Activated CD8-positive, alpha-beta T cell treated with anti-CD3 and anti-CD28 coated beads for 36 hours (primary cell): ENCODE results near the gene TCF7L2. TPM values are rescaled to one million over a fixed set of nuclear protein-coding genes. Genes with fewer than 3 reads are reported as not detected.

Experiments used
- ATAC-seq: fragments of 200-7000 bp; cut with Tn5 transposase; one replicate; pipeline ENCODE4 v1.10.0; 2021; ENCODE audit warnings: mild to moderate bottlenecking, moderate library complexity
- CTCF ChIA-PET: fragments of 350-600 bp; sonication (Branson Sonifier 250); formaldehyde crosslinking; loops from one replicate; lab custom pipeline; 2021; ENCODE audit warnings: antibody characterized with exemption; lab: Charles Lee
- POLR2A ChIA-PET: fragments of 350-600 bp; sonication (Branson Sonifier 250); formaldehyde crosslinking; loops from one replicate; lab custom pipeline; 2021; ENCODE audit warnings: antibody characterized with exemption; lab: Charles Lee
- DNase-seq: peaks from one replicate; pipeline ENCODE4 v3.0.0-alpha.2; 2020
- H3K27ac Mint-ChIP-seq: one replicate; pipeline ENCODE4 v1.8.0; 2021; ENCODE audit warnings: mild to moderate bottlenecking, mixed read lengths
- H3K27me3 Mint-ChIP-seq: one replicate; pipeline ENCODE4 v1.8.0; 2021; ENCODE audit warnings: mixed read lengths
- H3K36me3 Mint-ChIP-seq: one replicate; pipeline ENCODE4 v1.8.0; 2021; ENCODE audit warnings: low read depth, mixed read lengths
- H3K4me1 Mint-ChIP-seq: one replicate; pipeline ENCODE4 v1.8.0; 2021; ENCODE audit warnings: low read depth, mixed read lengths
- H3K4me3 Mint-ChIP-seq: one replicate; pipeline ENCODE4 v1.8.0; 2021; ENCODE audit warnings: mild to moderate bottlenecking, moderate library complexity, mixed read lengths
- H3K9me3 Mint-ChIP-seq: one replicate; pipeline ENCODE4 v1.8.0; 2021; ENCODE audit warnings: mixed read lengths
- CTCF ChIP-seq: fragments of 200-600 bp; IDR thresholded peaks from one replicate; pipeline ENCODE4 v1.8.0; 2022; ENCODE audit warnings: antibody characterized with exemption, mild to moderate bottlenecking
- intact Hi-C: fragments of 100-400 bp; cut with micrococcal nuclease; formaldehyde crosslinking; loops from one replicate; pipeline ENCODE4 v1.10.0; 2022
- total RNA-seq, 2 experiments: library from RNA; stranded (reverse); gene quantifications; one replicate each; pipeline ENCODE4 v1.2.3, GENCODE V29; 2021

Gene TCF7L2
- total RNA-seq, 2 experiments from 2014 or later: 1.5 to 1.6 TPM

- no peak overlapping the region for H3K4me3 Mint-ChIP-seq
- H3K4me1 Mint-ChIP-seq: no peaks in the 10 kb centered on the region
- no peak for ATAC-seq
- no peak overlapping the region for H3K27ac Mint-ChIP-seq
- CTCF ChIA-PET: no interaction called here
- no peaks in the 10 kb centered on the region for H3K36me3 Mint-ChIP-seq
- H3K9me3 Mint-ChIP-seq: peaks cover 2% of the 10 kb centered on the region
- intact Hi-C loops: no loop called here
- POLR2A ChIA-PET: no interaction called here
- DNase-seq: no peak
- no peak for TF ChIP-seq CTCF
- peaks cover 2% of the 10 kb centered on the region for H3K27me3 Mint-ChIP-seq
Measured at GRCh38 chr10:112911206-112911605, 38.8 kb upstream of the TCF7L2 start.

GRCh38 chr10:112912410-112912928, 37.6 kb upstream of the TCF7L2 start:
- intact Hi-C loops: no loop called here
- ATAC-seq: no peak
- no peaks in the 10 kb centered on the region for H3K4me1 Mint-ChIP-seq
- TF ChIP-seq CTCF: no peak
- peaks cover 2% of the 10 kb centered on the region for H3K27me3 Mint-ChIP-seq
- CTCF ChIA-PET: no interaction called here
- no peak for DNase-seq
- H3K9me3 Mint-ChIP-seq: peaks cover 2% of the 10 kb centered on the region
- no peak overlapping the region for H3K4me3 Mint-ChIP-seq
- H3K27ac Mint-ChIP-seq: no peak overlapping the region
- POLR2A ChIA-PET: no interaction called here
- H3K36me3 Mint-ChIP-seq: no peaks in the 10 kb centered on the region

- ChIA-PET CTCF (no interaction called here), POLR2A (no interaction called here)
- Mint-ChIP-seq H3K9me3 (peaks cover 2% of the 10 kb centered on the region), H3K27ac (no peak overlapping the region), H3K4me1 (no peaks in the 10 kb centered on the region), H3K4me3 (no peak overlapping the region), H3K27me3 (peaks cover 2% of the 10 kb centered on the region), H3K36me3 (no peaks in the 10 kb centered on the region)
- DNase-seq (no peak), ATAC-seq (no peak)
- TF ChIP-seq CTCF: no peak
- intact Hi-C loops: no loop called here
Measured at GRCh38 chr10:112913255-112913654, 36.8 kb upstream of the TCF7L2 start.

DNA sequence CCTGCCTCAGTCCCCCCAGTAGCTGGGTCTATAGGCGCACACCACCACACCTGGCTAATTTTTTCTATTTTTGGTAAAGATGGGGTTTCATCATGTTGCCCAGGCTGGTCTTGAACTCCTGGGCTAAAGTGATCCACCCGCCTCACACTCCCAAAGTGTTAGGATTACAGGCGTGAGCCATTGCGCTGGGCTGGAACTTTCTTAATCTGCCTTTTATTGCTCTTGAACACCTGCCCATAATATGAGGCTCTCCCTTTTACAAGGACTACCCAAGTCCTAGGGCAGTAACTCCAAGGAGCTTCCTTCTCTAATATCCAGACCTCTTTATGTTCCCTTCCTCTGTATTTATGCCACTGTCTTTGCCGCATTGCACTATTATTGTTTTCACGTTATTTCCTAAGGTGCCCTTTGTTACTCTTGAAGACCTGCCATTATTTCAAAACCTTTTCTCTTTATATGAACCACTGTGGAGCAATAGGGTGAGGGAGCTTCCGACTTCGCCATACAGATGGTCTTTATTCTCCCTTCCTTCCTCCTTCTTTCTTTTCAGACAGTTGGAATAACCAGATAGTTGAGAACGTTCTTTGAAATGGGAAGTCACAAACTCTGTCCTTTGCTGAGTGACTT, 36.3 kb upstream of the TCF7L2 start:
- Mint-ChIP-seq H3K9me3 (peaks cover 2% of the 10 kb centered on the region), H3K4me1 (no peaks in the 10 kb centered on the region), H3K4me3 (no peak overlapping the region), H3K27me3 (peaks cover 2% of the 10 kb centered on the region), H3K27ac (no peak overlapping the region), H3K36me3 (no peaks in the 10 kb centered on the region)
- intact Hi-C loops: no loop called here
- POLR2A ChIA-PET: no interaction called here
- ATAC-seq (no peak), DNase-seq (no peak)
- no peak for TF ChIP-seq CTCF
- CTCF ChIA-PET: no interaction called here

GRCh38 chr10:112914288-112914952, 35.6 kb upstream of the TCF7L2 start:
- ChIA-PET POLR2A (no interaction called here), CTCF (no interaction called here)
- ATAC-seq: no peak
- no peaks in the 10 kb centered on the region for H3K4me1 Mint-ChIP-seq
- peaks cover 2% of the 10 kb centered on the region for H3K9me3 Mint-ChIP-seq
- H3K27me3 Mint-ChIP-seq: peaks cover 2% of the 10 kb centered on the region
- no peak for DNase-seq
- TF ChIP-seq CTCF: no peak
- no peak overlapping the region for H3K27ac Mint-ChIP-seq
- H3K36me3 Mint-ChIP-seq: no peaks in the 10 kb centered on the region
- no peak overlapping the region for H3K4me3 Mint-ChIP-seq
- intact Hi-C loops: no loop called here
